ENCODE results near the gene TMEM161B.

- no peak for TF ChIP-seq POLR2A (IDR thresholded peaks at IDR 0.05; ENCODE audit: extremely low read depth, insufficient read length)
- TF ChIP-seq, protein P1, sequence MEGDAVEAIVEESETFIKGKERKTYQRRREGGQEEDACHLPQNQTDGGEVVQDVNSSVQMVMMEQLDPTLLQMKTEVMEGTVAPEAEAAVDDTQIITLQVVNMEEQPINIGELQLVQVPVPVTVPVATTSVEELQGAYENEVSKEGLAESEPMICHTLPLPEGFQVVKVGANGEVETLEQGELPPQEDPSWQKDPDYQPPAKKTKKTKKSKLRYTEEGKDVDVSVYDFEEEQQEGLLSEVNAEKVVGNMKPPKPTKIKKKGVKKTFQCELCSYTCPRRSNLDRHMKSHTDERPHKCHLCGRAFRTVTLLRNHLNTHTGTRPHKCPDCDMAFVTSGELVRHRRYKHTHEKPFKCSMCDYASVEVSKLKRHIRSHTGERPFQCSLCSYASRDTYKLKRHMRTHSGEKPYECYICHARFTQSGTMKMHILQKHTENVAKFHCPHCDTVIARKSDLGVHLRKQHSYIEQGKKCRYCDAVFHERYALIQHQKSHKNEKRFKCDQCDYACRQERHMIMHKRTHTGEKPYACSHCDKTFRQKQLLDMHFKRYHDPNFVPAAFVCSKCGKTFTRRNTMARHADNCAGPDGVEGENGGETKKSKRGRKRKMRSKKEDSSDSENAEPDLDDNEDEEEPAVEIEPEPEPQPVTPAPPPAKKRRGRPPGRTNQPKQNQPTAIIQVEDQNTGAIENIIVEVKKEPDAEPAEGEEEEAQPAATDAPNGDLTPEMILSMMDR (IDR thresholded peaks at IDR 0.05; ENCODE audit: low read depth, low read length): no peak
- TF ChIP-seq, protein P2, sequence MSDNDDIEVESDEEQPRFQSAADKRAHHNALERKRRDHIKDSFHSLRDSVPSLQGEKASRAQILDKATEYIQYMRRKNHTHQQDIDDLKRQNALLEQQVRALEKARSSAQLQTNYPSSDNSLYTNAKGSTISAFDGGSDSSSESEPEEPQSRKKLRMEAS (IDR thresholded peaks at IDR 0.05; ENCODE audit: low read depth, low read length): no peak
- no peak for TF ChIP-seq MYC (IDR thresholded peaks at IDR 0.05; ENCODE audit: low read depth, low read length)
Measured at GRCh38 chr5:88158056-88158455, 110.6 kb downstream of the TMEM161B start.
